Psoas muscle (tissue), 8 donors: ENCODE data around the gene VDAC1. TPM values are rescaled to one million over a fixed set of nuclear protein-coding genes. Genes with fewer than 3 reads are reported as not detected.
A peak's percentile ranks its signal among the peaks of the same experiment; 100 is the strongest.

ENCODE experiments used
- ATAC-seq, 4 donors: fragments of 200-7000 bp; cut with Tn5 transposase; one replicate each; pipeline ENCODE4 v1.9.1; 2020; ENCODE audit warnings: moderate library complexity in 3 of 4, mild to moderate bottlenecking in 2 of 4
- DNase-seq, 2 donors: peaks; one replicate each; pipeline ENCODE4 v3.0.0-alpha.2; 2020
- H3K27ac ChIP-seq: fragments of 200-600 bp; one replicate; pipeline ENCODE4 v1.8.0; 2022
- H3K27me3 ChIP-seq, 3 donors: fragments of 200-600 bp in 1 of 3; one replicate each; pipeline versions ENCODE4 v1.6.1 to v1.8.0; 2013 to 2022; ENCODE audit warnings: low read length in 2 of 3, mild to moderate bottlenecking in 2 of 3, moderate library complexity in 1 of 3; ENCODE audit not compliant: insufficient read depth in 3 of 3
- H3K36me3 ChIP-seq, 2 donors: fragments of 200-600 bp in 1 of 2; one replicate each; pipeline versions ENCODE4 v1.6.1 to v1.8.0; 2013 to 2022; ENCODE audit warnings: low read depth in 1 of 2, mild to moderate bottlenecking in 1 of 2, moderate library complexity in 1 of 2; ENCODE audit not compliant: insufficient read depth in 1 of 2
- H3K4me1 ChIP-seq: fragments of 200-600 bp; one replicate; pipeline ENCODE4 v1.8.0; 2022
- H3K4me3 ChIP-seq: fragments of 200-600 bp; one replicate; pipeline ENCODE4 v1.8.0; 2022; ENCODE audit warnings: mild to moderate bottlenecking
- H3K9me3 ChIP-seq: fragments of 200-600 bp; one replicate; pipeline ENCODE4 v1.8.0; 2022
- WGBS, 3 donors: extraction: QIAGEN DNeasy Blood & Tissue Kit; methylation state at CpG; one replicate each; pipeline versions ENCODE4 v1.1.6 to v1.1.7; 2013; 5-methylcytosine and 5-hydroxymethylcytosine counted together
- intact Hi-C, 2 donors: fragments of 100-400 bp; cut with DNase I; formaldehyde crosslinking; loops; one replicate each; pipeline versions ENCODE4 v1.11.0 to v1.14.2; 2022
- polyA plus RNA-seq, 3 donors: library from polyadenylated mRNA; stranded (reverse); fragments of 200-250 nt; gene quantifications; one replicate each; pipeline ENCODE4 v1.2.3, GENCODE V29; 2013
- total RNA-seq, 4 donors: library from RNA; stranded (reverse); fragmentation: NEBNext Ultra II Directional in 2 of 4; extraction: Animal tissue kit (Norgen Biotek cat#: 25700) in 2 of 4; gene quantifications; one replicate each; pipeline versions ENCODE4 v1.2.1 to v1.2.4, GENCODE V29; 2021 to 2023
- TF ChIP-seq, protein P1 (sequence below): fragments of 200-600 bp; IDR thresholded peaks from one replicate; pipeline ENCODE4 v1.8.0; 2022; ENCODE audit warnings: antibody characterized with exemption
- donor health status: healthy with polysubstance abuse.
- donor health status: DM: no; HTN: no; CAD: no; lungs with moderate emphysema.
- donor health status: Bipolar disorder and iron deficiency.
- donor health status: healthy.
- donor health status: DM: yes; HTN: yes; CAD: no.
- donor health status: DM: no; HTN: no; CAD: no.
- donor health status: DM: no; HTN: no; CAD: no.
- donor health status: DM: yes; HTN: yes; CAD: no.

VDAC1 gene
- total and polyA plus RNA-seq, 7 donors, result 389 to 592 (median 525) TPM

- no peak for DNase-seq
- no peak overlapping the region for H3K4me3 ChIP-seq
- no peaks in the 10 kb centered on the region for H3K9me3 ChIP-seq
- peaks cover 4 to 72% of the 10 kb centered on the region in 2 donors for H3K36me3 ChIP-seq
- no peak overlapping the region for H3K27ac ChIP-seq
- TF ChIP-seq, protein P1, sequence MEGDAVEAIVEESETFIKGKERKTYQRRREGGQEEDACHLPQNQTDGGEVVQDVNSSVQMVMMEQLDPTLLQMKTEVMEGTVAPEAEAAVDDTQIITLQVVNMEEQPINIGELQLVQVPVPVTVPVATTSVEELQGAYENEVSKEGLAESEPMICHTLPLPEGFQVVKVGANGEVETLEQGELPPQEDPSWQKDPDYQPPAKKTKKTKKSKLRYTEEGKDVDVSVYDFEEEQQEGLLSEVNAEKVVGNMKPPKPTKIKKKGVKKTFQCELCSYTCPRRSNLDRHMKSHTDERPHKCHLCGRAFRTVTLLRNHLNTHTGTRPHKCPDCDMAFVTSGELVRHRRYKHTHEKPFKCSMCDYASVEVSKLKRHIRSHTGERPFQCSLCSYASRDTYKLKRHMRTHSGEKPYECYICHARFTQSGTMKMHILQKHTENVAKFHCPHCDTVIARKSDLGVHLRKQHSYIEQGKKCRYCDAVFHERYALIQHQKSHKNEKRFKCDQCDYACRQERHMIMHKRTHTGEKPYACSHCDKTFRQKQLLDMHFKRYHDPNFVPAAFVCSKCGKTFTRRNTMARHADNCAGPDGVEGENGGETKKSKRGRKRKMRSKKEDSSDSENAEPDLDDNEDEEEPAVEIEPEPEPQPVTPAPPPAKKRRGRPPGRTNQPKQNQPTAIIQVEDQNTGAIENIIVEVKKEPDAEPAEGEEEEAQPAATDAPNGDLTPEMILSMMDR, result no peak
- peak in 2 of 4 donors; percentile 22 to 34 for ATAC-seq
- no peaks in the 10 kb centered on the region for H3K27me3 ChIP-seq
- 67 to 80% (median 70%) methylated on average over 5 of the region's 5 CpGs for WGBS, 3 donors
- intact Hi-C loops, result no loop called here
- peaks cover 53% of the 10 kb centered on the region for H3K4me1 ChIP-seq
These were observed 21.1 kb downstream of the VDAC1 start for GRCh38 chr5:133983674-133984073.

GRCh38 chr5:133981714-133982113, 23.1 kb downstream of the VDAC1 start:
- H3K4me3 ChIP-seq, result no peak overlapping the region
- WGBS, 3 donors, result 52 to 73% (median 63%) methylated on average over 1 of the region's 1 CpG
- H3K27me3 ChIP-seq, result no peaks in the 10 kb centered on the region
- ATAC-seq (no peak), DNase-seq (no peak)
- peaks cover 68% of the 10 kb centered on the region for H3K4me1 ChIP-seq
- H3K27ac ChIP-seq, result no peak overlapping the region
- no peaks in the 10 kb centered on the region for H3K9me3 ChIP-seq
- TF ChIP-seq, protein P1, result no peak
- peaks cover 3 to 63% of the 10 kb centered on the region in 2 donors for H3K36me3 ChIP-seq
- intact Hi-C loops, result no loop called here

- Histone ChIP-seq H3K27ac (peak overlapping the region; percentile 78), H3K4me3 (no peak overlapping the region), H3K4me1 (peaks cover 58% of the 10 kb centered on the region), H3K9me3 (no peaks in the 10 kb centered on the region), H3K27me3 (no peaks in the 10 kb centered on the region), H3K36me3 (peaks cover 7 to 65% of the 10 kb centered on the region in 2 donors)
- TF ChIP-seq, protein P1, result no peak
- intact Hi-C loops, result no loop called here
- DNase-seq (peak in 1 of 2 donors; percentile 71), ATAC-seq (peak in 3 of 4 donors; percentile 20 to 59 (median 28))
- 21 to 41% (median 26%) methylated on average over 7 of the region's 7 CpGs for WGBS, 3 donors
These were observed 24.1 kb downstream of the VDAC1 start for GRCh38 chr5:133980652-133981051.

GRCh38 chr5:133978943-133979342, 25.8 kb downstream of the VDAC1 start:
- DNase-seq (no peak), ATAC-seq (no peak)
- H3K4me1 ChIP-seq, result peaks cover 46% of the 10 kb centered on the region
- 60 to 63% (median 61%) methylated on average over 3 of the region's 3 CpGs for WGBS, 3 donors
- no peaks in the 10 kb centered on the region for H3K9me3 ChIP-seq
- TF ChIP-seq, protein P1, result no peak
- H3K4me3 ChIP-seq, result no peak overlapping the region
- peaks cover 13 to 66% of the 10 kb centered on the region in 2 donors for H3K36me3 ChIP-seq
- peak overlapping the region; percentile 78 for H3K27ac ChIP-seq
- H3K27me3 ChIP-seq, result no peaks in the 10 kb centered on the region
- intact Hi-C loops, result no loop called here

DNA sequence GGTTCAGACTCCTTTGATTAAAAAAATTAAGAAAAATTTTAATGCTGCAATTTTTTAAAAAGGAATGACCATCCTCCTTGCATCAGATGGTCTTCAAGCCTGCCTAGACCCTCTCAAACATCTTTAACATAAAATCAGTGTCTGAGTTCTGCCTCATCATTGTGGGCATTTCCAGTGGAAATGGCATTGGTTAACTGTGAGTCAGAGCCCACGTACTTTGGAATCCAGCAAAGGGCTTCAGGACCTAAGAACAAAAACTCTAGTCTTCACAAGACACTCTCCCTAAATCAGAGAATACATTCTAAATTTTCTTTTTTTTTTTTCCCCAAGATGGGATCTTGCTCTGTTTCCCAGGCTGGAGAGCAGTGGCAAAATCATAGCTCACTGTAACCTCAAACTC, 26.9 kb downstream of the VDAC1 start:
- TF ChIP-seq, protein P1, result no peak
- Histone ChIP-seq H3K9me3 (no peaks in the 10 kb centered on the region), H3K27me3 (no peaks in the 10 kb centered on the region), H3K27ac (peak overlapping the region; percentile 78), H3K36me3 (peaks cover 18 to 66% of the 10 kb centered on the region in 2 donors), H3K4me3 (no peak overlapping the region), H3K4me1 (peaks cover 46% of the 10 kb centered on the region)
- intact Hi-C loops, result no loop called here
- 39 to 75% (median 42%) methylated on average over 1 of the region's 1 CpG for WGBS, 3 donors
- peak in 1 of 4 donors; percentile 34 for ATAC-seq
- no peak for DNase-seq
